Measurements from ENCODE around the gene CTSE. TPM values are rescaled to one million over a fixed set of nuclear protein-coding genes. Genes with fewer than 3 reads are reported as not detected.

Gene CTSE
- total and polyA plus RNA-seq, 2 donors (not counting 1 experiment from before 2014, with no cell fraction given): not detected

DNA sequence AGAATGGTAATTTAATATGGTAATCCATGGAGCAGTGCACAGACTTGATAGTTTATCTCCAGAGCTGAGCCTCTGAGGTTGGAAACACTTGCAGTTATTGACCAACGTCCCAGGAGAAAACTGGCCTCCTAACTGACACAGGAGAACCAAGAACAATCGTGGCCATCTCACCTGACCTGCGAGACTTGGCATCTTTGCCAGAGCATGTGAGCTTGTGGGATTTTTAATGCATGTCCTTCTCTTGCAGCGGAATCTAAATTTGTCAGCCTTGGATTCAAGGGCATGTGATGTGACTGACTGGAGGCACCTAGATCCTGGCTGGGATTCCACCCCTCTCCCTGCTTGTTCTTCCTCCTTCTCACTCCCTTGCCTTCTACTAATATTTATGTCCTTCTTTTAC, 52.6 kb downstream of the CTSE start:
- no peak for TF ChIP-seq EZH2 (IDR thresholded peaks at IDR 0.05; ENCODE audit: borderline replicate concordance, insufficient read depth, low read depth, low read length, poor library complexity, severe bottlenecking)
- TF ChIP-seq, protein P1, sequence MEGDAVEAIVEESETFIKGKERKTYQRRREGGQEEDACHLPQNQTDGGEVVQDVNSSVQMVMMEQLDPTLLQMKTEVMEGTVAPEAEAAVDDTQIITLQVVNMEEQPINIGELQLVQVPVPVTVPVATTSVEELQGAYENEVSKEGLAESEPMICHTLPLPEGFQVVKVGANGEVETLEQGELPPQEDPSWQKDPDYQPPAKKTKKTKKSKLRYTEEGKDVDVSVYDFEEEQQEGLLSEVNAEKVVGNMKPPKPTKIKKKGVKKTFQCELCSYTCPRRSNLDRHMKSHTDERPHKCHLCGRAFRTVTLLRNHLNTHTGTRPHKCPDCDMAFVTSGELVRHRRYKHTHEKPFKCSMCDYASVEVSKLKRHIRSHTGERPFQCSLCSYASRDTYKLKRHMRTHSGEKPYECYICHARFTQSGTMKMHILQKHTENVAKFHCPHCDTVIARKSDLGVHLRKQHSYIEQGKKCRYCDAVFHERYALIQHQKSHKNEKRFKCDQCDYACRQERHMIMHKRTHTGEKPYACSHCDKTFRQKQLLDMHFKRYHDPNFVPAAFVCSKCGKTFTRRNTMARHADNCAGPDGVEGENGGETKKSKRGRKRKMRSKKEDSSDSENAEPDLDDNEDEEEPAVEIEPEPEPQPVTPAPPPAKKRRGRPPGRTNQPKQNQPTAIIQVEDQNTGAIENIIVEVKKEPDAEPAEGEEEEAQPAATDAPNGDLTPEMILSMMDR (IDR thresholded peaks at IDR 0.05): no peak
- no peak for ATAC-seq (ENCODE audit: low read depth)
- Mint-ChIP-seq H3K4me1 (no peaks in the 10 kb centered on the region), H3K9me3 (ENCODE audit: insufficient read depth) (no peaks in the 10 kb centered on the region), H3K4me3 (no peak overlapping the region), H3K27me3 (no peaks in the 10 kb centered on the region), H3K27ac (no peak overlapping the region)
- 67% methylated on average over 1 of the region's 4 CpGs for WGBS (ENCODE audit: insufficient coverage)
- no peak for DNase-seq
- Histone ChIP-seq H3K4me3 (ENCODE audit: control extremely low read depth in 1 of 5, extremely low read depth in 1 of 5, insufficient read depth in 1 of 5, low read depth in 2 of 5, low read length in 4 of 5) (no peak overlapping the region), H3K4me2 (replicated peaks; ENCODE audit: low read depth, low read length, poor library complexity, severe bottlenecking) (no peak overlapping the region), H3K9ac (ENCODE audit: low read length) (no peak overlapping the region), H2AFZ (ENCODE audit: insufficient read depth, low read depth, low read length, poor library complexity, severe bottlenecking) (no peak overlapping the region), H3K36me3 (replicated peaks in 1 of 2; ENCODE audit: control extremely low read depth in 1 of 2, control insufficient read depth in 1 of 2, extremely low read depth in 1 of 2, insufficient read depth in 2 of 2, low read length in 1 of 2) (no peaks in the 10 kb centered on the region), H3K27ac (ENCODE audit: low read length in 2 of 2) (no peak overlapping the region), H3K27me3 (replicated peaks in 1 of 4; ENCODE audit: control extremely low read depth in 1 of 4, control insufficient read depth in 3 of 4, insufficient read depth in 4 of 4, low read length in 3 of 4) (no peaks in the 10 kb centered on the region), H3K4me1 (ENCODE audit: control insufficient read depth in 2 of 2, insufficient read depth in 2 of 2, low read length in 2 of 2) (no peaks in the 10 kb centered on the region), H4K20me1 (ENCODE audit: control insufficient read depth, insufficient read depth, low read length, poor library complexity, severe bottlenecking) (no peaks in the 10 kb centered on the region), H3K9me3 (ENCODE audit: control extremely low read depth in 1 of 3, control insufficient read depth in 2 of 3, insufficient read depth in 1 of 3, low read length in 2 of 3) (no peaks in the 10 kb centered on the region), H3K79me2 (ENCODE audit: control insufficient read depth, insufficient read depth, low read length) (no peaks in the 10 kb centered on the region)
- intact Hi-C loops (cut with micrococcal nuclease): no loop called here
- ChIA-PET POLR2A (no interaction called here), CTCF (interaction anchor here (0.8 to 1.6 kb wide), 2 partner anchors 60 to 180 kb away, joined by 3 to 9 read pairs; no protein-coding TSS in a partner anchor)

DNA sequence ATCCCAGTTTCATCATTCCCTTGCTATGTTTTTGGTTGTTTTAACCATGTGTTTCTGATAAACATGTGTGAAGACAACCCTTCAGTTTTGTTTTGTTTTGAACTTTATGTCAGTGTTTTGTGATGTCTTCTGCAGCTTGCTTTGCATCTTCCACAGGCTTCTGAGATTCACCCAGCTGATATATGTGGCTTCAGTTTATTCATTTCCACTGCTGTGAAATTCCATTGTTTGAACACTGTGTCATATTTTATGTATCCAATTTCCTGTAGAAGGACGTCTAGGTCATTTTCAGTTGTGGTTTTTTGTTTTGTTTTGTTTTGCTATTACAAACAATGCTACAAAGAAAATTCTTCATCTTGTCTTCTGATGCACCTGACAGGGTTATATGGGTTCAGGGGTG, 53.2 kb downstream of the CTSE start:
- no peaks in the 10 kb centered on the region for H3K4me1 ChIP-seq (ENCODE audit: control insufficient read depth in 2 of 2, insufficient read depth in 2 of 2, low read length in 2 of 2)
- no peaks in the 10 kb centered on the region for H3K36me3 ChIP-seq (replicated peaks in 1 of 2; ENCODE audit: control extremely low read depth in 1 of 2, control insufficient read depth in 1 of 2, extremely low read depth in 1 of 2, insufficient read depth in 2 of 2, low read length in 1 of 2)
- H3K4me3 ChIP-seq (ENCODE audit: control extremely low read depth in 1 of 5, extremely low read depth in 1 of 5, insufficient read depth in 1 of 5, low read depth in 2 of 5, low read length in 4 of 5): no peak overlapping the region
- no peaks in the 10 kb centered on the region for H3K79me2 ChIP-seq (ENCODE audit: control insufficient read depth, insufficient read depth, low read length)
- no peak for ATAC-seq (ENCODE audit: low read depth)
- no peak overlapping the region for H2AFZ ChIP-seq (ENCODE audit: insufficient read depth, low read depth, low read length, poor library complexity, severe bottlenecking)
- H3K9ac ChIP-seq (ENCODE audit: low read length): no peak overlapping the region
- DNase-seq: no peak
- H3K27ac Mint-ChIP-seq: no peak overlapping the region
- H3K4me3 Mint-ChIP-seq: no peak overlapping the region
- TF ChIP-seq, protein P1 (IDR thresholded peaks at IDR 0.05): no peak
- no peak for TF ChIP-seq EZH2 (IDR thresholded peaks at IDR 0.05; ENCODE audit: borderline replicate concordance, insufficient read depth, low read depth, low read length, poor library complexity, severe bottlenecking)
- H3K27me3 ChIP-seq (replicated peaks in 1 of 4; ENCODE audit: control extremely low read depth in 1 of 4, control insufficient read depth in 3 of 4, insufficient read depth in 4 of 4, low read length in 3 of 4): no peaks in the 10 kb centered on the region
- CTCF ChIA-PET: interaction anchor here (1.6 to 2.1 kb wide), 2 partner anchors 179 to 312 kb away, joined by 7 to 9 read pairs; no protein-coding TSS in a partner anchor
- no CpG with 5 or more reads among the region's 1 CpG for WGBS (ENCODE audit: insufficient coverage)
- no peak overlapping the region for H3K27ac ChIP-seq (ENCODE audit: low read length in 2 of 2)
- H3K4me2 ChIP-seq (replicated peaks; ENCODE audit: low read depth, low read length, poor library complexity, severe bottlenecking): no peak overlapping the region
- no peaks in the 10 kb centered on the region for H3K27me3 Mint-ChIP-seq
- H4K20me1 ChIP-seq (ENCODE audit: control insufficient read depth, insufficient read depth, low read length, poor library complexity, severe bottlenecking): no peaks in the 10 kb centered on the region
- POLR2A ChIA-PET: no interaction called here
- no peaks in the 10 kb centered on the region for H3K4me1 Mint-ChIP-seq
- H3K9me3 ChIP-seq (ENCODE audit: control extremely low read depth in 1 of 3, control insufficient read depth in 2 of 3, insufficient read depth in 1 of 3, low read length in 2 of 3): no peaks in the 10 kb centered on the region
- H3K9me3 Mint-ChIP-seq (ENCODE audit: insufficient read depth): no peaks in the 10 kb centered on the region
- intact Hi-C loops (cut with micrococcal nuclease): no loop called here

Data from B cell (primary cell).